Posterior vena cava (tissue), 2 donors: ENCODE measurements around the gene LGI4. TPM values are rescaled to one million over a fixed set of nuclear protein-coding genes. Genes with fewer than 3 reads are reported as not detected.

Experiments
- DNase-seq: peaks from one replicate; pipeline ENCODE4 v3.0.0-alpha.2; 2020; ENCODE audit warnings: low spot score
- intact Hi-C, 2 donors: fragments of 100-400 bp; cut with DNase I; formaldehyde crosslinking; loops; one replicate each; pipeline versions ENCODE4 v1.14.1 to v1.14.2; 2022 to 2023
- long read RNA-seq, 2 donors: library from polyadenylated mRNA; unstranded; transcript quantifications; one replicate each; pipeline ENCODE4 v2.0.0, GENCODE V29; 2020 to 2021
- total RNA-seq, 2 donors: library from RNA; stranded (reverse); fragmentation: NEBNext Ultra II Directional; extraction: Animal tissue kit (Norgen Biotek cat#: 25700); gene quantifications; one replicate each; pipeline ENCODE4 v1.2.1, GENCODE V29; 2021
- donor health status: DM: yes; HTN: yes; CAD: no.
- donor health status: DM: yes; HTN: yes; CAD: no.

Gene LGI4
- total RNA-seq, result 1 to 10 TPM; 9.1 to 10.0 TPM
- long read RNA-seq, donor 1, partial matches to known transcripts, result 5 of 15 reads
- long read RNA-seq, donor 1, other reads (novel, unspliced or antisense), result 4 of 15 reads
- long read RNA-seq, donor 2, partial matches to known transcripts, result 22 of 34 reads
- long read RNA-seq, donor 2, other reads (novel, unspliced or antisense), result 8 of 34 reads

DNA sequence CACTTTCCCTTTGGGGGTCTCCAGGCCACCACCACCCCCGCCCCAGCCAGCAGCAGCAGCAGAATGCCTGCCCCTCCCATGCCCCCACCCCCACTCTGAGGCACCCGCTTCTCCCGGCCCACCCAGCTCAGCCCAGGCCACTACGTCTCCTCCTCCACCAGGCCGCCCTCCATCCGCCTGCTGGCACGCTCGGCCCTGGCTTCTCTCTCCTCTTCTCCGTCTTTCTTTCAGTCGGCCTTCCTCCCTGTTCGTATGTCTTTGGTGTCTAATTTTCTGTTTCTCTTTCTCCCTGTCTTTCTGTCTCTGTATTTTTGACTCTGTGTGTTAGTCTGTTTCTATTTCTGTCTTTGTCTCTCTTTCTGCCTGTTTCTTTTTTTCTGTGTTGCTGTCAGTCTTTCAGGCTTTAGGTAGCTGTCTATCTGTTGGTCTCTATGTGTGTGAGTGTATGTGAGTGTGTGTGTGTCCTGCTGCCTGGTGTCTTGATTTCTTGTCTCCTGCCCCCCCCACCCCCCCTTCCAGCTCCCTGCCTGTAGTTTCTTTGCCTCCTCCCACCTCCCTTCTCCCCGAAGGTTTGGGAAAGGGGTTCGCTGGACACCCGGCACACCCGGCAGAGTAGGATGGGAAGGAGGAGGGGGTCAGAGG lies at the start of gene LGI4:
LGI4 (minus strand) TSS at position 459 of the 642 bp plus-strand sequence; CDS start at position 80, 379 bp downstream.
- intact Hi-C loops, result no loop called here
- no peak for DNase-seq

DNA sequence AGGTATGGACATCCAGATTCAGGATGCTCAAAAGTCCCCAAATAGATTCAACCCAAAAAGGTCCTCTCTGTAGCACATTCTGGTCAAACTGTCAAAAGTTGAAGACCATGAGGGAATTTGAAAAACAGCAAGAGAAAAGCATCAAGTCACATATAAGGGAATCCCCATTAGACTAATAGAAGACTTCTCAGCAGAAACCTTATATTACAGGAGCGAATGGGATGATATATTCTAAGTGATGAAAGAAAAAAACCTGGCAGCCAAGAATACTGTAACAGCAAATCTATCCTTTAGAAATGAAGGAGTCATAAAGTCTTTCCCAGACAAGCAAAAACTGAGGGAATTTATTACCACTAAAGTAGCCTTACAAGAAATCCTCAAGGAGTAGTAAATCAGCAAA lies 49.4 kb upstream of the LGI4 start:
- no peak for DNase-seq
- intact Hi-C loops, result no loop called here

DNA sequence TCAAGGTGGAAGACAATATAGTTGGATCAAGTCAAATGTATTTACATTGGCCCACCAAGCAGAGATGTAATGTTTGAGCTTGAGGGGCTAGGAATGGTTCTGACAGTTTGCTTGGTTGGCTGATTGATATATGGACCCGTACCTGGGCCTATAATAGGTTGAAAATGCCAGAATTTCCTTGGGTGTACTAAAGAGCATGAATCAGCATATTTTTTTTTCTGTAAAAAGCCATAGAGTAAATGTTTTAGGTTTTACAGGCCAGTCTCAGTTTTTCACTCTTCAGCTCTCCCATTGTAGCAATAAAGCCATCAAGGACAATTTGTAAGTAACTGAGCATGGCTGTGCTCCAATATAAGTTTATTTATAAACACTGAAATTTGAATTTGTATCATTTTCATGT lies 46.5 kb upstream of the LGI4 start:
- DNase-seq, result no peak
- intact Hi-C loops, result no loop called here

DNA sequence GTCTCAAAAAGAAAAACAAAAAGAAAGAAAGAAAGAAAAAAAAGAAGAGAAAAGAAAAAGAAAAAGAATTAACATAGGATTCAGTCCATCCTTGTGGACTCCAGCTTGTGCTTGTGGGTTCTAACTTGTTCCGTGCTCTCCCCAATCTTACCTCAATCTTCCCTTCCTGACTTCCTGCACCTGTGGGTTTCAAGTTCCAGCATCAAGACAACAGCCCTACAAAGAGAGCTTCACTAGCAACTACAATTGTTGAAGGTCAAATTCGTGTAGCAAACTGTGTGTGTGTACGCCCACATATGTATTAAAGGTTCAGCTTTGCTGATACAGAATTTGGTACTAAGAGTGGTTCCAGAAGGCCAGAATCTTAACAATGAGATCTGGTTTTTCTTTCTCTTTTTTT lies 45.0 kb upstream of the LGI4 start:
- intact Hi-C loops, result no loop called here

DNA sequence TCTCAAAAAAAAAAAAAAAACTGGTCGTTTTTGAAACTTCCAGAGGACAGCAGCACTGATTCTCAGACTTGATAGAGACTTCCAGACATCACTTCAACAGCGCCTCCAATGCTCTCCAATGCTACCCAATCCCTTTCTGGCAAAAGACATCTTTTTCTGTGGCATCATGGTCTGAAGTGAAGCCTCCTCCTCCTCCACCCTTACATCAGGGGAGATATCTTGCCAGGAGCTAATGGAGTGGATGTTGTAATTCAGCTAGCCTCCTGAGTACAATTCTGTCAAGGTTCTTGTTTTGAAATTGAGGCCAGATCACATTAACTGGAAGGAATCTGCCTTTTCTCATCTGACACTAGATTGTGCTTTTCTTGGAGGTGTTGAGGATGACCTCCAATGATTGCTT lies 43.8 kb upstream of the LGI4 start:
- no peak for DNase-seq
- intact Hi-C loops, result no loop called here

More for the DNA sequence above, 45.0 kb upstream of the LGI4 start:
- DNase-seq, result no peak

DNA sequence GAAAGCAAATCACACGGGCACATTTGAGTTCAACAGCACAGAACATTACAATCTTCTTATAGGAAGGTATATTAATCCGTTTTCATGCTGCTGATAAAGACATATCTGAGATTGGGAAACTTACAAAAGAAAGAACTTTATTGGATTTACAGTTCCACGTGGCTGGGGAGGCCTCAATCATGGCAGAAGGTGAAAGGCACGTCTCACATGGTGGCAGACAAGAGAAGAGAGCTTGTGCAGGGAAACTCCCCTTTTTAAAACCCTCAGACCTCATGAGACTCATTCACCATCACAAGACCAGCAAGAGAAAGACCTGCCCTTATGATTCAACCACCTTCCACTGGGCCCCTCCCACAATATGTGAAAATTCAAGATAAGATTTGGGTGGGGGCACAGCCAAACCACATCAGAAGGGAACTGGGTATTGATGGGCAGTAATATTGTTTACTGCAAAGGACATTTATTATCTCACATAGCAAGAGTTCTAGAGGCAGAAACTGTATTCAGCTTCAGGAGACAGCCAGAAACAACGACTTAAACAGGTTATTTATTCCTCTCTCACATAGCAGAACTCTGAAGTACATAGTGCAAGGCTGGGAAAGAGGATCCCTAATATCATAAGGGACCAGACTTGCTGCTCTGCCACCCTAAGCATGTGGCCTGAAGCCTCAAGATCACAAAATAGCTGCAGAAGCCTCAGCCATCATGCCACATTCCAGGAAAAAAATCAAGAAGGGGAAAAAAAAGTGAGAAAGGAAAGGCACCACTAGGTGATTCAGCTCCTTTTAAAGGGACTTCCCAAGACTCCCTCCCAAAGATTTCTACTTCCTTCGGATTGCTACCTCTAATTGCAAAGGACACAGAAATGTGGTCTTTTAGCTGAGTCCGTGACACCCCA lies 42.8 kb upstream of the LGI4 start:
- intact Hi-C loops, result no loop called here

DNA sequence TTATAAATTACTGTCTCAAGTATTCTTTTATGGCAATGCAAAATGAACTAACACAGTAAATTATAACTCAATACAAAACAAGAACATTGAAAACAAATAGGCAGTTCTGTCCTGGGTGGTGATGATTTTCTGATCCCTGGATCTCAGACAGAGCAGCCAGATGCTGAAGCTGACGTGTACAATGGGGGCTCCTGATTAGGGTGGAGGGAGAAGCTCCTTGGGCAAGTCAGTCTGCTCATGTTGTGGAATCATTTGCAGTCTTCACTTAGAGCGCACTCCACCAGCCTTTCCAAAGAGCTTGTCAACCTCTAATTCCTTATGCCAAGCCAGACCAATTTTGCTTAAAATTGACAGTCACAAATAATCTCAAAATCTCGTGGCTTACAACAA lies 41.3 kb upstream of the LGI4 start:
- intact Hi-C loops, result no loop called here
- DNase-seq, result no peak

More for the DNA sequence above, 42.8 kb upstream of the LGI4 start:
- no peak for DNase-seq

DNA sequence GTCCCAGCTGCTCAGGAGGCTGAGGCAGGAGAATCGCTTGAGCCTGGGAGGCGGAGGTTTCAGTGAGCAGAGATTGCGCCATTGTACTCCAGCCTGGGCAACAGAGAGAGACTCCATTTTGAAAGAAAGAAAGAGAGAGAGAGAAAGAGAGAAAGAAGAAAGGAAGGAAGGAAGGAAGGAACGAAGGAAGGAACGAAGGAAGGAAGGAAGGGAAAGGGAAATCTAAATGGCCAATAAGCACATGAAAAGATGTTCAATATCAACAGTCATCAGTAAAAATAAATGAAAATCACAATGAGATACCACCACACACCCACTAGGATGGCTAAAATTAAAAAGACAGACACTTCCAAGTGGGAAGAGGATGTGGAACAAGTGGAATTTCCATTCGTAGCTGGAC lies 39.4 kb upstream of the LGI4 start:
- intact Hi-C loops, result no loop called here
- DNase-seq, result no peak

DNA sequence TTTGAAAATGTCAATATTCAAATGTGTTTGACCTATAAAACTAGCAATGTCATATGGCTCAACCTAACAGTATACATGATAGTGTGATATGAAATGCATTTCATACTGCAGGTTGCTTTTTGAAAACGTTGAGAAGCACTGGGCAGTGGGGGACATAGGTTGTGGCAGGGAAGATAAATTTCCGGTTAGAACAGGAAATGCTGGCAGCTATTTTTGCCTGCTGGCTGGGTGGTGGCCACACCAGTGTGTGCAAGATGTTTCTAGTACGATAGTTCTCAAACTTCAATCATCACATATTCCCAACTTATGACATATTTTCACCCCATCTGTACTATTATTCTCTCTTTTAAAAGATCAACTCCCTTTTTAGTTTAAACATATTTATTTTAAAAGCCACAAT lies 36.9 kb upstream of the LGI4 start:
- DNase-seq, result no peak
- intact Hi-C loops, result no loop called here

DNA sequence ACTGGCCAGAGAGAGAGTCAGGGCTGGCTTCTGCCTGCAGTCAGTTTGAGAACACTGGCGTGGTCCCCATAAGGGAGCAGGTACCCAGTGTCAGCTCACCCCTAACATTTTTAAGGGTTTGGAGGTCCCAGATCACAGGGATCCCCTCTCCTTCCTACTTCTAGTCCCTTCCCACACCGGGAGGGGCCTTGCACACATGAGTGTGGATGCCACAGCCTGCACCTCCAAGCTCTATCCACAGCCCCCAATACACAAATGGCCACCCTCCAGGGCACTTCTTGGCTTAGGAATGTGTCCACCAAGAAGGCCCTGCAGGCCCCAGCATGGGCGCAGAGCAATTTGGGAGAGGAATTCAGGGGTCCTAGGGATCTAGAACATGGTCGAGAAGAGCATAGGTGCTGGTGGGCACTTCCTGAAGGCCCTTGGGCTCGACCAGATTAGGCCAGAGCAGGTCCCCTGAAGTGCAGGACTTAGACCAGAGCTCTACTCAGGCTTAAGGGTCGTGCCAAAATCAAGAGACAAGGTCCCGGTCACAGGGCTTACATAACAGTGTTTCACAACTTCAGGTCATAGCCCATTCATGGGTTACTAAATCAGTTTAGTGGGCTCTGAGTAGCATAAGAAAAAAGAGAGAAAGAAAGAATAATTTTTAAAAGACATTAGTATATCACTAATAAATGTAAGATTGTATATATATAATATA lies 35.7 kb upstream of the LGI4 start:
- intact Hi-C loops, result no loop called here
- DNase-seq, result no peak

DNA sequence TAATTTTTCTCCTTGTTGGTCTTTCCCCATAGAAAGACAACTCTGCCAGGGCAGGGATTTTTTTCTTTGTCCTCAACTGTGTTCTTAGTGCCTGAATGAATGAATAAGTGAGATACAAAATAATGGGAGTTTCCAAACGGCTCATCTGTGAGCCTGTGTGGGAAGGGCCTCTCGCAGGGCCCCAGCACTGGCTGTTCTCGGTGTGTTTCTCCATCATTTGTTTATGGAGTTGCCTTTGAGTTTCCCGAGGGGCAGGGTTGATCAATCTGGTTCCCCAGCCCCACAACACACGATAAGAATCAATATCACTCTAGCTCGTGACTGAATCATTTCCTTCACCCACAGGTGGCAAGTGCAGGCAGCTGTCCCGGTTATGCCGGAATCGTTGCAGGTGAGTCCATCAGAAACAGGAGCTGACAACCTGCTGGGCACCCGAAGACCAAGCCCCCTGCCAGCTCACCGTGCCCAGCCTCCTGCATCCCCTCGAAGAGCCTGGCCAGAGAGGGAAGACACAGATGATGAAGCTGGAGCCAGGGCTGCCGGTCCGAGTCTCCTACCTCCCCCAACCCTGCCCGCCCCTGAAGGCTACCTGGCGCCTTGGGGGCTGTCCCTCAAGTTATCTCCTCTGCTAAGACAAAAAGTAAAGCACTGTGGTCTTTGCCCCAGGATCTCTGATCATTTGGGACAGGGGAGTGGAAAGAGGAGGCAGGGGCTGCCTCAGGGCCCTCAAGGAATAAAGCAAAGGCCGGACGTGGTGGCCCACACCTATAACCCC lies 34.5 kb upstream of the LGI4 start:
- intact Hi-C loops, result no loop called here
- no peak for DNase-seq

DNA sequence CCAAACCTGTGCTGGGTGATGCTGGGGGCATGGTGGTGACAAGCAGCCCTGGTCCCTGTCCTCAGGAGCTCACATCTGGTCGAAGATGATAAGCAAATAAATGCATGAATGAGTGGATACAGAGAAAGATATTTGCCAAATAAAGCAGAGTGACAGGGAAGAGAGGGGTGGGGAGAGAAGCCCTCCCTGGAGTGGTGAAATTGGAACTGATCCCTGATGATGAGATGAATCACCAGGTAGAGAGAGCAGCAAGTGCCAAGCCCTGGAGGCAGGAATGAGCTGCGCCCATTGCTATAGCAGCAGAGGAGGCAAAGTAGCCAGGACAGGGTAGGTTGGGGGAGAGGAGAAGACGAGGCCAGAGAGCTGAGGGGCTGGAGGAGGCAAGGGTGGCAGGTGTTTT lies 33.3 kb upstream of the LGI4 start:
- intact Hi-C loops, result no loop called here
- no peak for DNase-seq

DNA sequence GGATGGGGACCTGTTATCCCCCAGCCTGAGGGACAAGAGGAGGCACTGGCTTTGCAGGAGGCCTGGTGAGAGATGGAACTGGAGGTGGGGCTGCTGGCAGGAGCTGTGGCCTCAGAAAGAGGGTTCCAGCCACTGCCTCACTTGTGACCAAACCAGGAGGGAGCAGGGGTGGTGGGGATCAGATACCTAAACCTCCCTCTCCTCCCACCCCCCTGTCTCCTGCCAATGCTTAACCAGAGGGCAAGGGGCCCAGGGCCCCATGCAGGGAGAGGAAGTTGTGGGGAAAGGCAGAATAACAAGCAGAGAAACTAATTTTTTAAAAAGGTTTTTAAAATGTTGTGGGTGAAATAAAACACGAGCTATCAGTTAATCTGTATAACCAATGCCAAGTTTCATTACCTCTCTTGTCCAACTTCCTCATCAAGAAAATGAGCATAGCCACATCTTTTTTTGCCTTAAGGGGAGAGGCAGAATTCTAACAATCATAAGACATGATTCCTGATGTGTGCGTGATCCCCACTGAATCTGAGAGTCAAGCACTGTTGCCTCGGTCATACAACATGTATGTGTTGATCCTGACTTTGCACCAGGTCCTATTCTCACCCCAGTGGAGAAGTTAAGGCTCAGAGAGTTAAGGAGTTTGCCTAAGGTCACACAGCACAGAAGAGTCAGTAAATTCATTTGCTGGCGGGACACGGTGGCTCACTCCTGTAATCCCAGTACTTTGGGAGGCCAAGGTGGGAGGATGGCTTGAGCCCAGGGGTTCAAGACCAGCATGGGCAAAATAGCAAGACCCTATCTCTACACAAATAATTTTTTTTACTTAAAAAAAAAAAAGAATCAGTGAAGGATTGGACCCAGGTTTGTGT lies 32.6 kb upstream of the LGI4 start:
- DNase-seq, result peak; percentile 31

DNA sequence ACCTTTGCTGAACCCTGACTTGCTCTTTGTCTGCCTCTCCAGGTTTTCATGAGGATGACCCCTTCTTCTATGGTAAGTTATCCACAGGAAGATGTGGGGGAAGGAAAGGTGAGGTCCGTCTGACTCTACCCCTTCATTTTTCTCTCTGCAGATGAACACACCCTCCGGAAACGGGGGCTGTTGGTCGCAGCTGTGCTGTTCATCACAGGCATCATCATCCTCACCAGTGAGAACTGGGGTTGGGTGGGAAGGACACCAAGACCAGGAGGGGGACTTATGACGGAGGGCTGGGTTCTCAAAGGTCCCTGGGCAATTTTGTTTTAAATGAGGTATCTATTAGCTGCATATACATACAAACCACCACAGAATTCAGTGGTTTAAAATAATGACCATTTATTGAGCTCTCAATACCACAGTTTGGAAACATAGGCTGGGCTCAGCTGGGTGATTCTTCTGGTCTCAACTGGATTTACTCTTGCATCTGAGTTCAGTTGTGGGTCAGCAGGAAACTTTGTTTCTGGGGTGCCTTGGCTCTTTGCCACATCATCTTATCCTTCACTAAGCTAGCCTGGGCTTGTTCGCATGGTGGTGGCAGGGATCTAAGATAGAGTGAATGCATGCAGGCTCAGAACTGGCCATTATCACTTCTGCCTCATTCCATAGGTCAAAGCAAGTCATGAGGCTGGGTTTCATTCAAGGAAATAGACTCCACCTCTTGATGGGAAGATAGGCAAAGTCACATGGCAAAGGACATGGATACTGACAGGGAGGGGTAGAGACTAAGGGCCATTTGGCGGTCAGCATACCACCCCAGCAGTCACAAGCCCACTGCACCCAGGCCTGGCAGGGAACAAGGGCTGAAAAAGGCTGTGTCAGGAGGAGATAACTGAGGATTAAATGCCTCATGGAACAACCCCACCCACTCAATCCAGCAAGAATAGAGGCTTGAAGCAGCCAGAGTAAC lies 31.5 kb upstream of the LGI4 start:
- peak; percentile 48 for DNase-seq
- intact Hi-C loops, result no loop called here

More for the DNA sequence above, 32.6 kb upstream of the LGI4 start:
- intact Hi-C loops, result no loop called here

DNA sequence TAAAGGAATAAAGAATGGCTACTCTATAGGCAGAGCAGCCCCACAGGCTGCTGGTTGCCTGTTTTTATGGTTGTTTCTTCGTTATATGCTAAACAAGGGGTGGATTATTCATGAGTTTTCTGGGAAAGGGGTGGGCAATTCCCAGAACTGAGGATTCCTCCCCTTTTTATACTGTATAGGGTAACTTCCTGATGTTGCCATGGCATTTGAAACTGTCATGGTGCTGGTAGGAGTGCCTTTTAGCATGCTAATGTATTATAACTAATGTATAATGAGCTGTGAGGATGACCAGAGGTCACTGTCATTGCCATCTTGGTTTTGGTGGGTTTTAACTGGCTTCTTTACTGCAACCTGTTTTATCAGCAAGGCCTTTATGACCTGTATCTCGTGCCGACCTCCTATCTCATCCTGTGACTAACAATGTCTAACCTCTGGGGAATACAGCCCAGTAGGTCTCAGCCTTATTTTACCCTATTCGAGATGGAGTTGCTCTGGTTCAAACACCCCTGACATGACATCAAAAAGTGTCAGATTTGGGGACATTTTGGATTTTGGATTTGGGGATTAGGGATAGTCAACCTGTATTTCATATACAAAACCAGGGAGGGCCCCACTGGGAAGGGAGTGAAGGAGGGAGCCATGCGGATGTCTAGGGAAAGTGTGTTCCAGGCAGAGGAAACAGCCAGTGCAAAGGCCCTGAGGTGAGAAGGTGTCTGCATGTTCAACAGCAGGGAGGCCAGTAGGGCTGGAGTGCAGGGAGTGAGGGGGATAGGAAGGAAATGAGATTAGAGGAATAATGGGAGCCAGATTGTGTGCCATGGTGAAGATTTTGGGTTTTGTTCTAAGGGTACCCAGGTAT lies 30.6 kb upstream of the LGI4 start:
- peak; percentile 26 for DNase-seq
- intact Hi-C loops, result no loop called here

DNA sequence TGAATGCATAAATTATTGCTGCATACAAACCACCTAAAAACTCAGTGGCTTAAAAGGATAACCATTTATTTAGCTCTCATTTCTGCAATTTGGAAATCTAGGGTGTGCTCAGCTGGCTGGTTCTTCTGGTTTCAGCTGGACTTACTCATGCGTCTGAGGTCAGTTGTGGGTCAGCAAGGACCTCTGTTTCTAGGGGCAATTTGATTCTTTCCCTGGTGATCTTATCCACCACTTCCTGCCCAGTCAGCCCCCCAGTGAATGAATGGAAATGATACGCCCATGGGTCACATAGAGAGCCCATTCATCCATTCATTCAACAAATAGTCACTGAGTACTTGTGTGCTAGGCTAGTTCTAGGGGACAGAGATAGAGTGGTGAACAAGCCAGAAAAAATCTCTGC lies 29.6 kb upstream of the LGI4 start:
- peak; percentile 6 for DNase-seq
- intact Hi-C loops, result no loop called here
